NOMO-1 (cell line): Measurements from ENCODE around the gene CCDC93.

Experiments
- DNase-seq, 2 experiments: peaks; one replicate each; lab custom pipeline; 2025; ENCODE audit not compliant: unreplicated experiment in 2 of 2; lab: John Stamatoyannopoulos, UW

CCDC93 gene

DNA sequence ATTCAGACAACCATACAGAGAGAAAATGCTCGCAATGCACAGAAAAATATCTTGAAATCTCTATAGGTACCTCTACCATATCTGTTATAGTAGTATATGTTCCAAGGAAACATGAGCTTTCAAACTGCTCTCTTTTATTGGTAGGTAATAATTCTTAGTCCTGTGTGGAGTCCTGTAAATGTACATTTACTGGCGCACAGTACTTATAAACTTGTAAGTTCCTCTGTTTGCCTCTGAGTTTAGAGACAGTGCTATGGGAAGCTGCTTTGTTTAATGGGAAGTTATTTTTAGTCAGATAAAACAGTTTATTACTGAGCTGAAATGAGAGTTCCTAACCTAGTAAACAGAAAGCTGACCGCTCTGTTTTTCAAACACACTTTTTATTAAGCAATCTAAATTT is 52.7 kb downstream of the CCDC93 start:
- no peak for DNase-seq

DNA sequence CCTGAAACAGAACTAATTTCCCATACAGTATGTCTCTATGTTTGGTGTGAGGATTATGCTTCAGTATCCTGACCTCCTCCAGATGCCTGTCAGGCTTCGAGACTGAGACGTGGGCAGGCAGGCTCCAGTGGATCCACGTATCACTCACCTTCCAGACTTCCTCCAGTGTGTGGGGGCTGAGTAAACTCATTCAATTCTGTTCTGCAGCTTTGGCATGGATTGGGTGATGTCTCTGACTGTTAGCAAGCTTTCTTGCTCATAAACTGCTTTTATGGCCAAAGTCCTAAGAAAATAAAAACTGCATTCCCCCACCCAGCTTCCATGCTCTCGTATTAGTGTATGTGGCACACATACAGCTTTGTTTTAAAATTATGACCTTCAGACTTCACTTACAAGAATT is 53.6 kb downstream of the CCDC93 start:
- no peak for DNase-seq

DNA sequence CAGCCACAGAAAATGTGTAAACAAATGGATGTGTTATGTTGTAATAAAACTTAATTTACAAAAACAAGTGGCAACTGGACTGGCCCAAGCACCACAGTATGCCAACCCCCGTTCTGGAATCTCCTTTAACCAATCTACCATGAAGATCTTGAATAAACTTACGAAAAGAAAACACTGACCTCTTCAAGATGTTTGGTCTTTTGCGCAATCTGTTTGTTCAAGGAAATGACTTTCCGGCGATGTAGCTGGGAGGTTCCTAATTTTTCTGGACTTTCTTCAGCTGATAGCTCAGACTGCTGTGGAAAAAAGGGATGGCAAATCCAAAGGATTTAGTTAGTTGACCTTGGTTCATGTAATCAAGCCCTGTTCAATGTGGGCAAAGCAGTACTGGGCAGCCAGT is 55.7 kb downstream of the CCDC93 start:
- no peak for DNase-seq

DNA sequence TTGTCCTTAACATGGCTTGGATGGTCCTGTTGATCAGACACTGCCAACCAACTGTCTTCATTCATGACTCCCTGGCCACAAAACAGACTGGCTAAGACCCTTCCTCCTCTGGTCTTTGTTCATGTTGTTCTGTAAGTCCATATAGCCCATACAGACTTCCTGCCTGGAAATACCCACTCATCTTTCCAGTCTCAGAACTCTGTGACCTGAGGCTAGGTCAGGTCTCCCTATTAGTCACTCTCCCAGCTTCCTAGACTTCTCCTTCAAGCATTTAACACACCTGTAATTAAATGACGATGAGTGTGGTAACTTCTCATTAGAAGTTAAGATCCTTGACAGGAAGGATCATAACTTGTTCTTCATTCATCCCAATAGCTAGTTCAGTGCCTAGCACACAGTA is 56.3 kb downstream of the CCDC93 start:
- DNase-seq: no peak

GRCh38 chr2:117956036-117956796 is 57.7 kb downstream of the CCDC93 start:
- no peak for DNase-seq

DNA sequence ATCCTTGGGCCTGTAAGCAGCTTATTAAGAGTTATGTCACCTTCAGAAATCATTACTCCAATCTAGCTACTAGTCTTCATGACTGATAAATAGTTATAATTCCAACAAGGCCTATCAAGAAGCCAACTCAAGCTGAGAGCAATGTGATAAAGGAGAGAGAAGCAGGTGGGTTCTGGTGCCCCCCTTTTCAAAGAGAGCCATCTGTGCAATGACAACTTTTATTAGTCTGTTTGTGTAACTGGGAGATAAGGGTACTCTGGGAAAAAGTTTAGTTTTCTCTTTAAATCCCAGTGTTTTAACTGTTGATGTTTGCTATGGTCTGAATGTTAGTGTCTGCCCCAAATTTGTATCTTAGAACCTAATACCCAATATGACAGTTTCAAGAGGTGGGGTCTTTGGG is 60.6 kb downstream of the CCDC93 start:
- no peak for DNase-seq

DNA sequence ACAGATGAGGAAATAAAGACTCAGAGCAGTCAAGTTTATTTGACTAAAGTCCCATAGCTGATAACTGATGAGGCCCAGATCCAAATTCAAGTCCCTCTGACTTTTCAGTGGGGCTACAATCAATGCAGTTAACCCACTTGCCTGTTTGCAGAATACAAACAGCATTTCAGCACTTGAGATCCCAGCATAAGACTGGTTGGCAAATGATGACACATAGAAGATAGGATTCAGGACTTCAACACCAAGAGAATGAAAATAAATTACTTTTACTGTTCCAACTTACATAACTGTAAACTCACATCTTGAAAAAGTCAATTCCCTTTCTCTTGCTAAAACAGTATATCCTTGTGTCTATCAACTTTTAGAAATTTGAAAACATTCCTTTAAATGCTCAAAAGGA is 61.2 kb downstream of the CCDC93 start:
- no peak for DNase-seq

DNA sequence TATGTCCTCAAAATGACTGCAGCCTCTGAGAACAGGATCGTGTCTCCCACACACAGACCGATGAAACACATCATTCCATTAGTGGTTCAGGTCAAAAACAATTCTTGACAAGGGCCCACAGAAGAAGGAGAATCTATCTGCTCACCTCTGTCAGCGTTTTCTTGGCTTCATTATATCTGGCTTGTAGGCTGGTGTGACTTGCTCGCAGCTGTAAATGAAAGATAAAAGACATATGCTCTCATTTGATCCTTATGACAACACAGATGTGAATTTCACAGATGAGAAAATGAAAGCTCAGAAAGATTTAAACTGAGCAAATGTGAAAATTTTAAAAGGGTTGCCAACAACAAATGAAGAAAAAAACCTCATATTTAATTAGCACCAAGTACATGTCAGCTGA is 61.6 kb downstream of the CCDC93 start:
- DNase-seq: no peak

DNA sequence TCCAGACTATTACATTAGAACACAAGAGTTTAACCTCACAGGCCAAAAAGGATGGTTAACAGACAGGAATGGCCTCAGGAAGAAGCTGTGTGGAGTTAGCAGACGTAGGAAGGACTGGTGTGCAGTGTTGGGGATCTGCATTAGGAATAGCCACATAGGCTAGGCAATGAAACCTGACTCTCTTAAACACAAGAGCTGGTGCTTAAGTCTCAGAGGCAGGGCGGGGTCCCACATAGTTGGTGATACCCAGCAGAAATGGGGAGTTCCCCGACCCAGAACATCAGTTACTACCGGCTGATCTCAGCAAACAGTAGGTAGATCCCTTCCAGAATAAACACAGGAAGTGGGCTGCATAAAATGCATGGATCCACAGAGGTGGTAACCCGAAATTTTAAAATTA is 64.1 kb downstream of the CCDC93 start:
- DNase-seq: no peak

GRCh38 chr2:117948615-117949014 is 65.3 kb downstream of the CCDC93 start:
- no peak for DNase-seq

GRCh38 chr2:117945296-117945695 is 68.6 kb downstream of the CCDC93 start:
- no peak for DNase-seq

- DNase-seq: no peak
Observed at GRCh38 chr2:117944816-117945215, 69.1 kb downstream of the CCDC93 start.

DNA sequence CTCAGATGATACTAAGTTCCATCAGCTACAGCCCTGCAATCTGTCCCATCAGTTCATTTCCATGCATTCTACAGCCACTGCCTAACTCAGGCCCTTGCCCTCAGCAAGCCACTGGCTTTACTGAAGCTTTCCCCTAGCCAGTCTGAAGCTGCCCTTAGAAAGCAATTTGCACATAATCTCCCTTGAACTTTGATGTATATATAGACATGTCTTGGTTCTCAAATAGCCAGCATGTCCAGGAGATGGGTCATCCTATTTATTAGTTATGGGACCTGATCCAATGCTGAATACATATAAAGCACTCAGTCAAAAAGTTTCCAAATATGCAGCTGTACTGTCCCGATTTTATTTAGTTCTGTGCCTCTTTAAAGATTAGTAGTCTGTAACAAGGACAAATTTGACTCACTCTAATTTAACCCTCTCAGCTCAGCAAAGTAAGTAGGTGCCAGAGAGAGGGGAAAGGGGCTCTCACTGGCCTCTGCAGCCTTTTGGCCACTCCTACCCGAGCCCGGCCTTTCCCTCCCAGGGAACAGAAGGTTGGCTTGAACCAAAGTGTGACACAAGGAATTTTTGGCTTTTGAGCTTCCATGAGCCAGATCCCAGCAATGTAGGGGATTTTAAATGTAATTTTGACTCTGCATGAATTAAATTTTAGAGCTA is 70.7 kb downstream of the CCDC93 start:
- no peak for DNase-seq

GRCh38 chr2:117942551-117942950 is 71.3 kb downstream of the CCDC93 start:
- no peak for DNase-seq

GRCh38 chr2:117941693-117942092 is 72.2 kb downstream of the CCDC93 start:
- DNase-seq: no peak

- no peak for DNase-seq
Observed at GRCh38 chr2:117940436-117940835, 73.4 kb downstream of the CCDC93 start.

DNA sequence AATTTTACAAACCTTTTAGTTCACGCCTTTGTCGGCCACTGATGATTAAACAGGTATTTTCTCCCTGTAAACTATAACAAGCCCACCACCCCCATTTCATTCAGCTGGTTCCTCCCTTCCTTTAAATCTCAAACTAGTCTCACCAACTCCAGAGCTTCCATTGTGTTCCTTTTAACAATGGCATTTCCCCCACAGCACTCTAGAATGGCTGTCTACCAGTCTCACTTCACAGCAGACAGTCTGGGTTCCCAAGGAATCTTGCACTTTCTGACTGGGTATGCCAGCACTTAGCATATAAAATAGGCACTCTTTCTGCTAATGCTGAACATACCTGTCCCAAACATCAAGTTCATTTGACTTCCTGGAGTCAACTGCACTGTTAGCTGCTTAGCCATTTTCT is 75.3 kb downstream of the CCDC93 start:
- no peak for DNase-seq

DNA sequence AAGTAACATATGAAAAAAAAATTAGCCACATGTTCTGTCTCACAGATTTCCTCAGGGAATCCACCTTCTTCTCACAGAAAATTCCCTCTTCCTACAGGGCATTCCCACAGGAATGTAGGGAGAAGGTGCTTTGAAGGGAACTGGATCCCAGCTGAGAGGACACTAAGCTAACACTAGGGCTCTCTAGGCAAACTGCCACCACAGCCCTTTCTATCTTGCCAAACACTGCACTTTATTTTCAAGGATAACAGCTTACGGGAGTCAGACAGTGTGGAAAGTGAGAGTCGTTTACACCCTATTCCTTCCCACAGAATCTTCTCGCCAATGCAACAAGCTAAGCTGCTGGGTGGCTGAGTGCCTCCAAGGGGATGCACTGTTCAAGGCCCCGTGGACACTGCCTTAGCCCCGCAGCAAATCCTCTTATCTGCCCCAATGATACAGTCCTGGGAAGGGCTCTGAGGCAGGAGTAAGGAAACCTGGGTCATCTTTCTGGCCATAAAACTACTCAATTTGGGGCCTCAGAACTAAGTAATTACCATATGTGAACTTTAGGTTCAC is 76.9 kb downstream of the CCDC93 start:
- no peak for DNase-seq

- no peak for DNase-seq
Observed at GRCh38 chr2:117935954-117936353, 77.9 kb downstream of the CCDC93 start.

DNA sequence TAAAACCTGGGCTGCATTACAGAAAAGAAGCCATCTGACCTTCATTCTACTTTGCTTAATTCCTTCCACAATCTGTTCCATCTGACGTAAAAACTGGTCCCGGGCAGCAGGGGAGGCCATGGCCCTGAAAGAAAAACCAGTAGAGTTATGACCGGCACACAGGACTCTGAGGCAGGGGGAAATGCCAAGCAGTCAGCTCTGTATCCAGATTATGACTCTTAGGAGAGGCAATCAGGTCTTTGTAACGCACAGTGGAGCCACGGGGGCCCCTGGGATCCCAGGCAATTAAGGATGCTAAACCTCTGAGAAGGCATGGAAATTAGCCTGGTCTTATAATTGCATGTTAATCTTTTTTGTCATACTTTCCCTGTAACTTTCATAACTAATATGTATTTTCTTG is 78.4 kb downstream of the CCDC93 start:
- DNase-seq: no peak

- DNase-seq: no peak
Observed at GRCh38 chr2:117933884-117934354, 80.0 kb downstream of the CCDC93 start.

DNA sequence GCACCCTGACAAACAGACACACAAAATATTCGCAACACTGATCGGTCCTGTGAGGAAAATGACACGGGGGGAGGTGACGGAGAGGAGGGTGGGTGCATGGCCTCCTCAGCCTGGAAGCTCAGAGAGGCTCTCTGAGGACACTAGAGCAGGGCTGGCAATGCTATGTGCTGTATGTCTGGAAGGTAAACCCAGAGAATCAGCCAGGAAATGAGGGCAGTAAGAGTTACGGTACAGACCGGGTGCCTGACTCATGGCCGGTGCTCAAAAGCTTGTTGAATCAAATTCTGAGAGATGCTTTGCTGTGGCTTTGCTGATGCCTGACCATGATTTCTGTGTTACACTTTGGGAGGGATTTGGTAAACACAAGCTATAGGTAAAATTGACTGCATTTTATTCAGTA is 81.9 kb downstream of the CCDC93 start:
- DNase-seq: no peak
